NK-92 (cell line): ENCODE measurements around the gene PSMB8.
"Not testable (repeated sequence)": the region's sequence is repeated elsewhere in the genome, so short reads cannot be mapped to it uniquely, and the experiment has no call there.

Source experiments
- DNase-seq: peaks from one replicate; lab custom pipeline; 2025; ENCODE audit not compliant: unreplicated experiment; lab: John Stamatoyannopoulos, UW

PSMB8 gene

DNA sequence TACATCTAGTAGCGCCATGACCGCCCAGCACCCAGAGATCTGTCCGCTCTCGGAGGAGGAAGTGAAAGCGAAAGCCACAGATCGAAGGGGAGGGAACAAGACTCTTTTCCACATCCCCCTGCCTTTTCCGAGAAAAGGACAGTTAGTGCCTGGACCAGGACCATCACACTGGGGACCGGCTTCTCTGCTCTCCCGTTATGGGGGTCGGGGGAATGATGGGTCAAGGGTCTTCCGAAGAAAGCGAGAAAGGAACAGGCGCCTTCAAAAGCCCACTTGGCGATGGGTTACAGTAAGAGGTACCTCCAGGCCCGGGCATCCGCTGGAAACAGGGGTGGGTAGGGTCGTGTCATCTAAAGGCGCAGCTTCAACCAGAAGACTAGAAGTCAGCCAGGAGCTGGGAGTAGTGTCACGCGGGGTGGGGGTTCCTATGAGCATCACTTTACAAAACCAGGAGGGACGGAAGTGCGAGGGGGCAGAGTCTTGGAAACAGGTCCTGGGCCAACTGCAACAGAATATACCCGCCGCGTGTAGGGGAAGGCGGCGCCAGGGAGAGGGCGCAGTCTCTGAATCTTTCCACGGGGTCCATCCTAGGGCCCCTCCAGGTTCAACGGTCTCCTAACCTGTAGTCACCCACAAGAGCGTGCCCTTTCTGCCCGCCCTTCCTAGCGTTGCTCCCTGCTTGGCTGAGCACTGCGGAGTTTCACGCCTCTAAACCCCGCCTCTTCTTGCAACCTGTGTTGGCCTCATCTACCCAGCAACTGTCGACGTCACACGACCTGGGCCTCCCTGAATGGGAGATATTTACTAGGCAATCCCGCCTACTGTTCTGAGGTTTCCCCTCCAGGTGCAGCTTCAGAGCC, at the start of gene PSMB8:
Gene PSMB8 (minus strand): TSS at position 69 of the 860 bp plus-strand sequence. CDS start 51 bp downstream, at position 18.
- DNase-seq: peak; percentile 85

DNA sequence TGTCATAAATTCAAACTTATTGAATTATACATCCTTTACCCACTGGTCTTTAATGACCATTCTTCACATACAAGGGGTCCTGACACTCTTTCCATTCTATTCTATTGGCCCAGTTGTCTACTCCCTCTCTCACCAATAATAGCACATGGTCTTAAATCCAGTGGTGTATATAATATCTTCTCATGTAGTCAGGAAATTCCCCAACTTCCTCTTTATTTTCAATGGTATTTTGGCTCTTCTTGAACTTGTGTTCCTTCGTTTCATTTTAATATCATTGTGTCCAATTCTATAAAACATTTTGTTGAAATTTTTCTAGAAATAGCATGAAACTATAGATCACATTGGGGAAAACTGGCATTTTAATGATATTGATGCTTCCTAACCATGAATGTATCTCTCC, 47.0 kb upstream of the PSMB8 start:
- DNase-seq: no peak

DNA sequence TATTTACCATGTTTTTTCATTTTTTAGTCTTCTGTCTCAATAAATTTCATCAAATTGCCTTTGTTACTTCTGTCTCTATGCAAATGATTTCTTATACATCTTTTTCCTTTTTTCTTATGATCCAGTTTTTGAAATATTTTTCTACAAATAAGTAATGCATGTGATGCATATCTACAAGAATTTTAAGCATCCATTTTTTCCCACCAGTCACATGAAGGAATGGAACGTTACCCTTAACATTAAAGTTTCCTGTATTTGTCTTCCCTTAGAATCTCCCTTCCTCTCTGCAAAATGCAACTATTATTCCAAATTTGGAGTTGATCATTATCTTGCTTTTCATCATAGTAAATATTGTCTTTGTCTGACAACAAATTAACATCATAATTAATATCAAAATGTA, 45.7 kb upstream of the PSMB8 start:
- no peak for DNase-seq

DNA sequence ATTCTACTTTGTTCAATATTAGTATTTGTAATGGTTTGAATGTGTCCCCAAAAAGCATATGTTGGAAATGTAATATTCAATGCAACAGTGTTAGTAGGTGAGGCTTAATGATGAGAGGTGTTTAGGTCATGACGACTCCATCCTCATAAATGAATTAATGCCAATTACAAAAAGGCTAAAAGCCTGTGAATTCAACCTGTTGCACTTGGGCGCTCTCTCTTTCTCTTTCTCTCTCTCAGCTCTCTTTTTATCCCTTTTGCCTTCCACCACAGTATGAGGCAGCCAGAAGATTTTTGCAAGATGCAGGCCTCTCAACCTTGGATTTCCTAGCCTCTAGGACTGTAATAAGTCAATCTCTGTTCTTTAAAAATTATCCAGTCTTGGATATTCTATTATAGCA, 44.7 kb upstream of the PSMB8 start:
- DNase-seq: no peak

DNA sequence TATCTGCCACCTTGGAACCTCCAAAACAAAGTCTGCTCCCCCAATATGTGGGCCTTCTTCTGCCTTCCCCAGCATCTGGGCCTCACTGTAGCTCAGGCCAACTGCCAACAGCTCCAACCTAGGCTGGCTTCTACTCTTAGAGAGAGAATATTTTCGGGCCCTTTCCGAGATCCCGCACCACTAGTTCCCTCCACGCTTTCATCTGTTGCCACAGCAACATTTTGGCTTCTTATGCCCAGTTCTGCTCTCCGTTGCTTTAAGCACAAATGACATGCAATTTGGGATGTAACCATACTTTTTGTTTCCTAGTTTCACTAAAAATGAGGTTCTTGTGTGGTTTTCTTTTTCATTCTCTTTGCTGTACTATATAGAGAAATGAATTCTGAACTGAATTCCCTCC, 43.8 kb upstream of the PSMB8 start:
- no peak for DNase-seq

DNA sequence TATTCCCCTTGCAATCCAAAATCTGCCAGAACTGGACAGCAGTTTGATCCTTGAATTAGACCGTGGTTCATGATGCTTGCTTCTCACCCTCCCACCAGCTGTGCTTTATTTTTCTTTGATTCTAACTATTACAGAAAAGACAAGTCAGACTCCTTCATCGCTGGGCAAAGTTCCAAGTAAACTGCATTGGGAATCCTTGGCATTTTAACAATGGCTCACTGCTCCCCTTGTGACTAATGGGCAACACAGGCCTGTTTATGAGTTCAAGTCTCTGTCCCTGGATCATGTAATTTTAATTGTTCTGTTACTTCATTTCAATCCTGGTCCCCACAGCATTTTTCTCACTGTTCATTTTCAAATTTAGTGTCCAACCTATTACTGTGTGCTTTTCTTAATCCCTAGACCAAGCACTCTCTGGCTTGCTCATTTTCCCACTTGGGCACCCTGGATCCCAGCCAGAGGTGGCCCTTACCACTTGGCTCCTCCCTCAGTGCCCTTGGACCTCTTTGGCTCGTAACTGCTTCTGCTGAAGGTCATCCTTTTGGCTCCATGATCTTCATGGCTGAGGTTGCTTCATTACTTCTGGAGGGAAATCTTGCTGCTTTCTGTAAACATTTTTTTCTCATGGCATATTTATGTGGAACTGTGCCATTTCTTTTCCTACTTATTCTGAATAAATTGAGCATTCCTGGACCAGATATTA, 43.0 kb upstream of the PSMB8 start:
- DNase-seq: no peak

DNA sequence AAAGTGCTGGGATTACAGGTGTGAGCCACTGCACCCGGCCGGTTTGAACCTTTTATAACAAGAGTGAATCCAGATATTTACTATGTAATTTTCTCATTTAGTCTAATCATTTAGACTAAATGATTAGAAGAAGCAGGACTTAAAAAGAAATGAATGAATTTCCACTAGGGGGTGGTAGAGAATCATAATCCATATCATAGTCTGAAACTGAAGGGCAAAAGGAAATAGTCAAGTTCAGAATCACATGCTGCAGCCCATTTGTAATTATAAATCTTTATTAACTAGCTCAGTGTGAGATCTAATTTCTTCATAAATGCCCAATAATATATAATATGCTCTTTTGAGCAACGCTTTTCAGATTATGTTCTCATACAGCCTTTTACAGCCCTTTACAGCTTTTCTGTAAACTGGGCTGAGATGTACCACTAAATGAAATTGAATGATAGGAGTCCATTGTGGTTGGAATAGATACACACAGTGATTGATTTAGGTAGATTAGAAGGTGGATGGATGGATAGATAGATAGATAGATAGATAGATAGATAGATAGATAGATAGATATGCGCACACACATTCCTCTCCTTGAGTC, 41.9 kb upstream of the PSMB8 start:
- no peak for DNase-seq

DNA sequence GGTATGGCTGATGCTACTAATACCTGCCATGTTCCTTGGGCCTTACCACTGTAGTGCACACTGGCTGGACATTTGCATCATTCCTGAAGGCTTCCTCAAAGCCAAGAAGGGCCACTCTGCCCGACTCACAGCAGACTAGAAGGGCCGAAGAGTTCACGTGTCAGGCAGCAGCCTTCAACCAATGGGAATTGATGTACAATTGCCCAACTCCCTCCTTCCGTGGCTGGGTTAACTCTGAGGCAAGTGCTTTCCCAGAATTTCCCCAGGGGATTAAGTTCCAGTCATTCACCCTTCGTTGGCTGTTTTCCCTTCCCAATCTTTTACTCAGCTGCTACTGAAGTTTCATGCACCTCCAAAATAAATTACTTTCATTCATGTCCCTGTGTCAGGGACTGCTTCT, 39.9 kb upstream of the PSMB8 start:
- no peak for DNase-seq

DNA sequence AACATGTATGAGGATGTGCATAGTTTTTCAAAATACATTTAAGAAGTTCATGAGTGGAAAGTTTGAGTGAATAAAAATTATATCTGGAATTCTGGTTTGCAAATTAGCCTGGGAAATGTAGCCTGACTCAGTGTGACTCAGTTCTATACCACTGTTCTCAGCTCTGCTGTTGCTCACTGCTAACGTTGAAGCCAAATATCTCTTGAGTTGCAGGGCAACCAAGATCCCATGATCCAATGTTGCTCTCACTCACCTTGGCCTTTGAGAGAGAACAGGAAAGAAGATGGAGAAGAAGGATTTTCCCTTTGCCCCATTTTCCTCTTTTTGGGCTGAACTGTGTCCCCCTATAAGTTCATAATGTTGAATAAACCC, 39.0 kb upstream of the PSMB8 start:
- no peak for DNase-seq

DNA sequence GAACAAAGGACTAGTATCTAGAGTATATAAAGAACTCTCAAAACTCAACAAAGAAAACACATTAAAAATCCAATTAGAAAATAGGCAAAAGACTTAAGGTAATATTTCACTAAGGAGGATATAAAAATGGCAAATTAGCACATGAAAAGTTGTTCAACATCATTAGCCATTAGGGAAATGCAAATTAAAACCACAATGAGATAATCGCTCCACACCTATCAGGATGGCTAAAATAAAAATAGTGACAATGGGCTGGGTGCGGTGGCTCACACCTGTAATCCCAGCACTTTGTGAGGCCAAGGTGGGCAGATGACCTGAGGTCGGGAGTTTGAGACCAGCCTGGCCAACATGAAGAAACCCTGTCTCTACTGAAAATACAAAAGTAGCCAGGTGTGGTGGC, 37.1 kb upstream of the PSMB8 start:
- not testable (repeated sequence) for DNase-seq

DNA sequence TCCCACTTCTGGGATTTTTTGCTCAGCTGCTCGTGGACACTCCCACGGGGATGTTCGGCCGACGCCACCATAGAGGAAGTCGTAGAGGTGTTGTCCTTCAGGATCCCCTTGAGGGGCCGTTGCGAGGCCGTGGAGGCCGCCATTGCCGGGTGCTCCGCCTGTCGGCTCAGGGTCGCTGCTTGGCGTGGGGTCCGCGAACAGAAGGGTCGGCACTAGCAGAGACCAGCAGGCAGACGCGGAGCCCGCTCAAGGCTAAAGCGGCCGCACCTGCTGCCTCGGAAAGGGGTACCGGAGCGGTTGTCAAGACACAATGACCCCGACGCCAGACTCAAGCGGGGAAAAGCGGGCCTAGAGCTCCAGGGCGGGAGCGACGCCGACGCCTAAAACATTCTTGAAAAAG, 35.8 kb upstream of the PSMB8 start:
- DNase-seq: no peak

DNA sequence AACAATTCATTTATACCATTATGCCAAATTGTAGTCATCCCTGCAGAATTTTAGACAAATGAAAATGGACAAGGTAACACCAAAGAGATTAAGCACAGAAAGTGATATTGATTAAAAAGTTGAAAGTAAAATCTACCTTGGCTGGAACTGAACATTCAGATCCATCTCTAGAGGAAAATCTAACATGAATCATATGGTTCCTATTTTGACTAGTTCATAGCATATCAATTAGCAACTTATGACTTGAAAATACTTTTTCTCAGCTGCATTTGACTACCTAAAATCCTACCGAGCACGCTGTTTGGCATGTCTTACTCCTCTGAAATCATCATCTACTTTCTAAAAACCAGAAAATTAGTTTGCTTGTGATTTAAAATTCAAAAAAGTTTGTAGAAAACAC, 32.8 kb upstream of the PSMB8 start:
- DNase-seq: no peak

DNA sequence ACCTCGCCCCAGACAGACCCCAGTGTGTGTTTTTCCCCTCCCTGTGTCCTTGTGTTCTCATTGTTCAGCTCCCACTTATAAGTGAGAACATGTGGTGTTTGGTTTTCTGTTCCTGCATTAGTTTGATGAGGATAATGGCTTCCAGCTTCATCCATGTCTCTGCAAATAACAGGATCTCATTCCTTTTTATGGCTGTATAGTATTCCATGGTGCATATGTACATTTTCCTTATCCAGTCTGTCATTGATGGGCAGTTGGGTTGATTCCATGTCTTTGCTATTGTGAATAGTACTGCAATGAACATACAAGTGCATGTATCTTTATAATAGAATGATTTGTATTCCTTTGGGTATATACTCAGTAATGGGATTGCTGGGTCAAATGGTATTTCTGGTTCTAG, 30.1 kb upstream of the PSMB8 start:
- DNase-seq: not testable (repeated sequence)

DNA sequence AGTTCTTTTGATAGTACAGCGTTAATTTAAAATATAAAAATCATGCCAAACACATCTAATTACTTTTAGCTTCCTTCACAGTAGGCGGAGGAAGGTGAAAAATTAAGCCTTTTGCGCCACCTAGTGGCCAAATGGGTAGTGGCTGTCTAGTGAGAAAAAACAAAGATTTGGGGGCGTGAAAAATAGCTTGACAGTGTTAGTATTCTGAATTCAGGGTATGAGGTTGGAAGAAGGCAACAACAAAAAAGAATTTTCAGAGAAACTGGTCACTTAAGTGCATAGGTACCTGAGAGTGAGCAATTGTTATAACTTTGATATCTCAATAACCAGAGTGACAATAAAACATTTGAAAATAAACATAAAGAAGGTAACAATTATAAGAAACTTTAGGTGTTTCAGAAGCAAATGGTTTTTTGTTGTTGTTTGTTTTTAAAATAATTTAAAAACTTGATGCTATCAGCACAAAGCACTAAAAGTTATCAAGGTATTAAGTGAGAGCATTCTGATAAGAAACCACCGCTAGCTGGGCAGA, 24.5 kb upstream of the PSMB8 start:
- DNase-seq: no peak

DNA sequence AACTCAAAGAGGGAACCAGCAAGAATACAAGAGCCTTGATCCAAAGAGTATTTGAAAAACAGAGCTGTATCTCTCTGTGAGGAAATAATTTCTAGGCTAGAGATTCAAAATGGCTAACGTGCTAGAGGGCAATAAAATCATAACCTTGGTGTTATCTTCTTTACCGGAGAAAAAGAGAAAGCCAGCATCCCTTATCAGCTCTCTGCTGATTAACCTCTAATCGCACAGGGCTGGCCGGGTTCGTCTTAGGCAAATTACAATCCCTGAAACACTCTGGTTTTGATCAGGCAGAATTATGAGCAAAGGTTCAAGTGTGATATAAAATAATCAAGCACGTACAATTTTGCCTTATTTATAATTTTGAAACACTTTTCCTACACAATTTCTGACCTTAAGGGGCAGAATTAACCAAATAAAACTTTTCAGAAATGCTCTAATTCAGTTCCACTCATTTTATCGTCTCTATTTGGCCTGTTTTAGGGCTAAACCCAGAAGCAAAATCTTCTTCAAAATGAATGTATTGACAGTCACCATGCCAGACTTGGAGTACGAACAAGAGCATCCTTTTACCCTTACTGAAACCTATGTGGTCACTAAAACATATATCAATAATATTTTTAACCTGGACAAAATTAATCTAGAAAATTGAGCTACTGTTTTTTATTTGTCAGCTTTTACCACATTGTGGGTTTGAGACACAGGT, 23.9 kb upstream of the PSMB8 start:
- DNase-seq: no peak

DNA sequence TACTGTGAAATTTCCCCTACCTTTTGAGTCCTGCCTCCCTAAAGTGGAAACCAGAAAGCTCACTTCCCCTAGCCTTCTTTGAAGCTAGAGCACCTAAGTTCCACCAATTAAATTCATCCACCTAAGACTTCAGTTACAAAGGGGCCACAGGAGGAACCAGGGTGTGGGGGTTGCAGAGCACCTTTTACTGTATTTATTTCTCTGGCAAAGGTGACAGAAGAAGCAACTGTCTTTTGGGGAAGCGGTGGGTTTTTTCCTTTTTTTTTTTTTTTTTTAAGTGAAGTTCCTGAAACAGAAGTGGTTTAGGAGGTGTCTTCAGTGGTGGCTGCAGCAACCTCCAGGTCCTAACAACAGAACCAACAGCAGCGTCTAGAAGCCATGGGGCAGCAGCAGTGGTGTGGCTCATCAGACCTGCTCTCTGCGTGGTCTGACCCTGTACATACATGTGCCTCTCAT, 23.2 kb upstream of the PSMB8 start:
- DNase-seq: no peak

DNA sequence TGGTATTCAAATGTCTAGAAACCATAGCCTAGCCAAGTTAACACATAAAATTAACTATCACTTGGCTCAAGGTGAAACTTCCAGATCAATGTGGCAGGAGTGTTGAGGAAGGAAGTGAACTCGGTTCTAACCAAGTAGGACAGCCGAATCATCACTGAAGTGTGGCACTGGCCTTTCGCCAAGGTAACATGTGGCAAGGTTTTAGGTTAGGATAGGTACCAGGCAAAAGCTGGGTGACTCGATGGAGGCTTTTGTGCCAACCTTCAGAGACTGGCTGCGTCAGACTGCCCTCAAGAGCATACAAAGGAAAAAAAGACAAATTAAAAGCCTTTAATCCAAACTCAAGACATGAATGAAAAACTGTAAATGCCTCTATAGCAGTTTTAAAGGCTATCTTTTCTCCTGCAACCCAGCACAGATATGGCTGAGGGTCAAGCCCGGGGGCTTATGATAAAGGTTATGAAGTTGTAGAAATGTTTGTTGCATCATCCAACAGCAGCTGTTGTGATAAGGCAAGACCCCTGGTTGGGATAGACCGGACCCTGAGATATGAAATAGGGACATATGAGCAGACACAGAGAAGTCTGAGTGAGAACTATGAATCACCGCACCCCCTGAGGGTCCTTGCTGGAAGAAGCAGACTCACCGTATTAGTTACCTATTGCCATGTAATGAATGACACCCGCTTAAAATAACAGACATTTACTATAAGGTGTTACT, 22.0 kb upstream of the PSMB8 start:
- DNase-seq: no peak

DNA sequence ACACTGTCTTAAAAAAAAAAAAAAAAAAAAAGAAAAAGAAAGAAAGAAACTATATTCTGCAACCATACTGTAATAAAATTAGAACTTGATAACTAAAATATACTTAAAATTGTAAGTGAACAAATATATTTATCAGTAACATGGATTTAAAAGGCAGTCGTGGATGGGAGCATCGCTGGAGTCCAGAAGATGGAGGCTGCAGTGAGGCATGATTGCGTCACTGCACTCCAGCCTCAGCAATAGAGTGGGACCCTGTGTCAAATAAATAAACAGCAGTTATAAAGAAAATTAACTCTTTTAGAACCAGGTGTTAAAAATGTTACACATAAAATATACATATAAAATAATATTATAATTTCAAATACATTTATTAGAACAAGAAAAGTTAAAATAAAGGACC, 18.9 kb upstream of the PSMB8 start:
- no peak for DNase-seq

DNA sequence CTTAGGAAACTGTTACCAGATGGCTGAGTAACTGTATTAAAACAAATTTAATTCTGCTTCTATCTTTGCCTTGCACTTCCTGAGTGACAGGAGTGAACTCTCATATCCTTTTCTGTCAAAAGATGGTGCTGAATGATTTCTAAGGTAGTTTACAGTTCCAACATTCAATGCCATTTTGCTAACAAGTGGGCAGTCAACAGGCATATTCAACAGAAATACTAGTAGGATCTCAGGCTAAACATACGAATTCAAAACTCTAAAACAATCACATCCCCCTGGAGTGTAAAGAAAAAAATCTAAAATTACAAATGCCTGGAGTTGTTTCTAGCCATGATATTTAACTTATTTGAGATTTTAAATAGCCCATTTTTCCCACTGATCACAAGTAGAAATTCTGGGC, 16.8 kb upstream of the PSMB8 start:
- no peak for DNase-seq

DNA sequence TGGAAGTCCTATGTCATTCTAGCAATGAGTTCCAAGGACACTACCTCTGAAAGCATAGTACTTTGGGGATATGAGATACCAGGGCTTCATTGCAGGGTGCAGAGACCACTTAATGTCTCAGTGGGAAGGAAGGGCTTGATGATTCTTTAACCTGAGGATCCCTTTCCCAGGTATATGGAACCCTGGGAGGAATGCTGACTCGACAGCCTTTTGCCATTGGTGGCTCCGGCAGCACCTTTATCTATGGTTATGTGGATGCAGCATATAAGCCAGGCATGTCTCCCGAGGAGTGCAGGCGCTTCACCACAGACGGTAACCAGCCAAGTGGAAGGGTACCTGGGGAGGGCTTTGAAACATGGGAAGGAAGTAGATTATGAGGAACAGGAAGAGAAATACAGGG, 14.3 kb upstream of the PSMB8 start:
- no peak for DNase-seq
